ENCODE measurements around the gene GCKR.

GCKR gene

DNA sequence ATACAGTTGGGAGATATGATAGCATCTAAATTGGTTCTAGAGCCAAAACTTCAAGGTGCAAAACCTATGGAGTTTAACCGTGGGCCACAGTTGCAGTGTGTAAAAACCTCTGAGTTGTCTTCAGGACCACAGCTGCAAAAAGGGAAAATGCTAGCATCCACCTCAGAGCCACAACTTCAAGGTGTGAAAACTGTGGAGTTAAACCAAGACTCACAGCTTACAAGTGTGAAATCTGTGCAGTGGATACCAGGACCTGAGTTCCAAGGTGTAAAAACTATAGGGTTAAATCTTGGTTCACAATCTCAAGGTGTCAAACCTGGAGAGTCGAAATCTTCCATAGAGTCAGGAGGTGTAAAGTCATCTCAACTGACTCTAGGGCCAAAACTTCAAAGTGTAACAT, 75.8 kb downstream of the GCKR start:
- DNase-seq (ENCODE audit: low spot score): no peak

DNA sequence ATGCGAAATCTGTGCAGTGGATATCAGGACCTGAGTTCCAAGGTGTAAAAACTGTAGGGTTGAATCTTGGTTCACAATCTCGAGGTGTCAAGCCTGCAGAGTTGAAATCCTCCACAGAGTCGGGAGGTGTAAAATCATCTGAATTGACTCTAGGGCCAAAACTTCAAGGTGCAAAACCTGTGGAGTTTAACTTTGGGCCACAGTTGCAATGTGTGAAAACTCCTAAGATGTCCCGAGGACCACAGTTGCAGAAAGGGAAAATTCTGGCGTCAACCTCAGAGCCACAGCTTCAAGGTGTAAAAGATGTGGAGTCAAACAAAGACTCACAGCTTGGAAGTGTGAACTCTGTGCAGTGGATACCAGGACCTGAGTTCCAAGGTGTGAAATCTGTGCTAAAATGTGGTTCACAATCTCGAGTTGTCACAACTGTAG, 76.4 kb downstream of the GCKR start:
- DNase-seq (ENCODE audit: low spot score): no peak

Data from HuH-7 (cell line).